ENCODE results near the gene CCNB1.
"Not testable (repeated sequence)": the region's sequence is repeated elsewhere in the genome, so short reads cannot be mapped to it uniquely, and the experiment has no call there.

Gene CCNB1

DNA sequence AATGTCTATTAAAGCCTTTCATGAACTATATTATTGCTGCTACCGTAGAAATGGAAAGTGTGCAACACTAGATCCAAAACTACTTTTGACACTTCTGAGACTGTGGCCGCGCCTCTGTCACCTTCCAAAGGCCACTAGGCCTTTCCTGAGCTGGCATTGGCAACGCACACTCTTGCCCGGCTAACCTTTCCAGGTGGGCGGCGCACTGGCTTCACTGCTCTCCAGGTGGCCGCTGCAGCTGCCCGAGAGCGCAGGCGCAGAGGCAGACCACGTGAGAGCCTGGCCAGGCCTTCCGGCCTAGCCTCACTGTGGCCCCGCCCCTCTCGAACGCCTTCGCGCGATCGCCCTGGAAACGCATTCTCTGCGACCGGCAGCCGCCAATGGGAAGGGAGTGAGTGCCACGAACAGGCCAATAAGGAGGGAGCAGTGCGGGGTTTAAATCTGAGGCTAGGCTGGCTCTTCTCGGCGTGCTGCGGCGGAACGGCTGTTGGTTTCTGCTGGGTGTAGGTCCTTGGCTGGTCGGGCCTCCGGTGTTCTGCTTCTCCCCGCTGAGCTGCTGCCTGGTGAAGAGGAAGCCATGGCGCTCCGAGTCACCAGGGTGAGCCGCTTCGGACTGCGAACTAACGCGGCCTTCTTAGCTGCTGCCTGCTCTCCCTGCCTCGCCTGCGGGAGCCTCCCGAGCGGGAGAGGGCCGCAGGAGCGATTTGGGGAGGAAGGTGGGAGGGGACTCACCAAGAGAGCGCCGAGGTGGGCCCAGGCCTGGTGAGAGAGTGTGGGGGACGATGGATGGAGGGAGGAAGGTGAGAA is at the start of gene CCNB1:
TSS of gene CCNB1 (plus strand) at position 465 of the 807 bp plus-strand sequence. CDS start at position 578, 113 bp downstream.
- in situ Hi-C loops (cut with MboI; ENCODE audit: low pct_unique_long_range_greater_than_20kb, low sequenced_read_pairs, unreplicated experiment) = no loop called here
- peak; percentile 98 for DNase-seq (ENCODE audit: low spot score)
- TF ChIP-seq CTCF (IDR thresholded peaks at IDR 0.05; ENCODE audit: extremely low read depth, insufficient read depth, missing control alignments) = no peak

GRCh38 chr5:69129413-69129812 is 37.5 kb upstream of the CCNB1 start:
- no peak for DNase-seq (ENCODE audit: low spot score)
- no peak for TF ChIP-seq CTCF (IDR thresholded peaks at IDR 0.05; ENCODE audit: extremely low read depth, insufficient read depth, missing control alignments)
- in situ Hi-C loops (cut with MboI; ENCODE audit: low pct_unique_long_range_greater_than_20kb, low sequenced_read_pairs, unreplicated experiment) = no loop called here

- DNase-seq (ENCODE audit: low spot score) = no peak
- no peak for TF ChIP-seq CTCF (IDR thresholded peaks at IDR 0.05; ENCODE audit: extremely low read depth, insufficient read depth, missing control alignments)
- in situ Hi-C loops (cut with MboI; ENCODE audit: low pct_unique_long_range_greater_than_20kb, low sequenced_read_pairs, unreplicated experiment) = no loop called here
These were observed 36.7 kb upstream of the CCNB1 start for GRCh38 chr5:69130241-69130640.

DNA sequence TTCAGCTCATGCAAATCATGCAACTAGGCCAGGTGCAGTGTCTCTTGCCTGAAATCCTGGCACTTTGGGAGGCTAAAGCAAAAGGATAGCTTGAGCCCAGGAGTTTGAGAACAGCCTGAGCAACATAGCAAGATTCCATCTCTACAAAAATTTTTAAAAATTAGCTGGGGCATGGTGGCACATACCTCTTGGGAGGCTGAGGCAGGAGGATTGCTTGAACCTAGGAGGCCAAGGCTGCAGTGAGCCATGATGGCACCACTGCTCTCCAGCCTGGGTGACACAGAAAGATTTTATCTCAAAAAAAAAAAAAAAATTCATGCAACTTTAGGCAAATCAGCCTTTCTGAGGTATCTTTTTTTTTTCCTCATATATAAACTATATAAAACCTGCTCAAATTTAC is 35.6 kb upstream of the CCNB1 start:
- DNase-seq (ENCODE audit: low spot score) = no peak
- no peak for TF ChIP-seq CTCF (IDR thresholded peaks at IDR 0.05; ENCODE audit: extremely low read depth, insufficient read depth, missing control alignments)
- in situ Hi-C loops (cut with MboI; ENCODE audit: low pct_unique_long_range_greater_than_20kb, low sequenced_read_pairs, unreplicated experiment) = no loop called here

- no peak for DNase-seq (ENCODE audit: low spot score)
- in situ Hi-C loops (cut with MboI; ENCODE audit: low pct_unique_long_range_greater_than_20kb, low sequenced_read_pairs, unreplicated experiment) = no loop called here
- TF ChIP-seq CTCF (IDR thresholded peaks at IDR 0.05; ENCODE audit: extremely low read depth, insufficient read depth, missing control alignments) = no peak
These were observed 32.8 kb upstream of the CCNB1 start for GRCh38 chr5:69134126-69134525.

DNA sequence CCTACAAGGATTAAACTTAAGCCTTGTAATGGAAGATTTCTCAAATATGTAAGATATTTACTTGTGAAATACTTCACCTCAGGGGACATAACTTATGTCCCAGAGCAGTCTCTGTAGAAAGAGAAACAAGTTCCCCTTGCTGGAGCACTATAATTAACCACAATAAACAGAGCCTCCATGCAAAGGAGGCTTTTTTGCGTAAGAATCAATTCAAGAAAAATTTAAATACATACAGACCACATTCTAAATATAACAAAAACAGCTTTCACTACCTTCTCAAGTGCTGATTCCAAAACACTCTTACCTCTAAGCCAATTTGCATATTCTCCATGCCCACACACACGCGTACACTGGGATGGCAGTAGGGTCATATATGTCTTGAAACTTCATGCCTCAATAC is 30.7 kb upstream of the CCNB1 start:
- peak; percentile 74 for DNase-seq (ENCODE audit: low spot score)
- in situ Hi-C loops (cut with MboI; ENCODE audit: low pct_unique_long_range_greater_than_20kb, low sequenced_read_pairs, unreplicated experiment) = no loop called here

DNA sequence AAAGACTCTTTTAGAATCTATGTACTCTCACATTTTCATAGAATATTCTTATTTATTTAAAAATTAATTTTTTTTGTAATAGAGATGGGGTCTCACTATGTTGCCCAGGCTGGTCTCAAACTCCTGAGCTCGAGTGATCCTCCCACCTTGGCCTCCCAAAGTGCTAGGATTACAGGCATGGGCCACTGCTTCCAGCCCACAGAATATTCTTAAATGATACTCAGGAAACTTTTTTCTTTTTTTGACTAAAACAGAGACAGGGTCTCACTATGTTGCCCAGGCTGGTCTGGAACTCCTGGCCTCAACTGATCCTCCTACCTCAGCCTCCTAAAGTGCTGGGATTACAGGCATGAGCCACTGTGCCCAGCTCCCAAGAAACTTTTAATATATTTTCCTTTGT is 29.7 kb upstream of the CCNB1 start:
- DNase-seq (ENCODE audit: low spot score); in situ Hi-C loops (cut with MboI; ENCODE audit: low pct_unique_long_range_greater_than_20kb, low sequenced_read_pairs, unreplicated experiment): not testable (repeated sequence)

More for the DNA sequence above, 30.7 kb upstream of the CCNB1 start:
- TF ChIP-seq CTCF (IDR thresholded peaks at IDR 0.05; ENCODE audit: extremely low read depth, insufficient read depth, missing control alignments) = no peak
